GM21390 (cell line): ENCODE results near the gene AGR2.

Experiments
- ATAC-seq: cut with Tn5 transposase; IDR thresholded peaks from one replicate; pipeline ENCODE4 v1.9.1; 2021; ENCODE audit not compliant: unreplicated experiment

The AGR2 gene

GRCh38 chr7:16813232-16813616 lies 8.4 kb upstream of the AGR2 start:
- no peak for ATAC-seq

GRCh38 chr7:16812542-16813231 lies 7.9 kb upstream of the AGR2 start:
- ATAC-seq, result no peak

GRCh38 chr7:16811551-16811950 lies 6.8 kb upstream of the AGR2 start:
- no peak for ATAC-seq

GRCh38 chr7:16810573-16810972 lies 5.8 kb upstream of the AGR2 start:
- no peak for ATAC-seq

GRCh38 chr7:16810112-16810511 lies 5.3 kb upstream of the AGR2 start:
- no peak for ATAC-seq

GRCh38 chr7:16805441-16805840 lies 642 bp upstream of the AGR2 start:
- no peak for ATAC-seq

GRCh38 chr7:16803881-16804673 lies 722 bp downstream of the AGR2 start:
- no peak for ATAC-seq

- ATAC-seq, result no peak
Observed at GRCh38 chr7:16803125-16803524, 1.7 kb downstream of the AGR2 start.

GRCh38 chr7:16801579-16801978 lies 3.2 kb downstream of the AGR2 start:
- ATAC-seq, result no peak

- ATAC-seq, result no peak
Observed at GRCh38 chr7:16801111-16801542, 3.7 kb downstream of the AGR2 start.

- ATAC-seq, result no peak
Observed at GRCh38 chr7:16795624-16796023, 9.2 kb downstream of the AGR2 start.

GRCh38 chr7:16794986-16795385 lies 9.8 kb downstream of the AGR2 start:
- no peak for ATAC-seq

GRCh38 chr7:16791905-16792698 lies 12.7 kb downstream of the AGR2 start:
- no peak for ATAC-seq

- no peak for ATAC-seq
Observed at GRCh38 chr7:16791071-16791470, 13.7 kb downstream of the AGR2 start.

- no peak for ATAC-seq
Observed at GRCh38 chr7:16787127-16787526, 17.7 kb downstream of the AGR2 start.

GRCh38 chr7:16786257-16786656 lies 18.5 kb downstream of the AGR2 start:
- ATAC-seq, result no peak

GRCh38 chr7:16785846-16786245 lies 19.0 kb downstream of the AGR2 start:
- no peak for ATAC-seq

- ATAC-seq, result no peak
Observed at GRCh38 chr7:16785321-16785720, 19.5 kb downstream of the AGR2 start.

GRCh38 chr7:16780596-16780995 lies 24.2 kb downstream of the AGR2 start:
- ATAC-seq, result no peak

GRCh38 chr7:16779051-16779450 lies 25.7 kb downstream of the AGR2 start:
- ATAC-seq, result no peak

- no peak for ATAC-seq
Observed at GRCh38 chr7:16778476-16778875, 26.3 kb downstream of the AGR2 start.

- ATAC-seq, result no peak
Observed at GRCh38 chr7:16776053-16776452, 28.7 kb downstream of the AGR2 start.
